Measurements from ENCODE around the gene GNL2.
"Not testable (repeated sequence)": the region's sequence is repeated elsewhere in the genome, so short reads cannot be mapped to it uniquely, and the experiment has no call there.

The GNL2 gene

GRCh38 chr1:37559080-37559479 is 36.7 kb downstream of the GNL2 start:
- DNase-seq (ENCODE audit: low read depth) = no peak

- DNase-seq (ENCODE audit: low read depth) = no peak
Measured at GRCh38 chr1:37558411-37558810, 37.3 kb downstream of the GNL2 start.

GRCh38 chr1:37557402-37557801 is 38.3 kb downstream of the GNL2 start:
- DNase-seq (ENCODE audit: low read depth) = no peak

- DNase-seq (ENCODE audit: low read depth) = no peak
Measured at GRCh38 chr1:37556712-37557196, 39.0 kb downstream of the GNL2 start, which contains the start of gene DNALI1. Gene DNALI1, plus strand, starts transcription at chr1:37556940. Its CDS starts 55 bp downstream, at chr1:37556995.

GRCh38 chr1:37553927-37554808 is 41.6 kb downstream of the GNL2 start, which contains the start of gene SNIP1:
Gene SNIP1, minus strand, starts transcription at chr1:37554293. Its CDS starts 64 bp downstream, at chr1:37554229.
- DNase-seq (ENCODE audit: low read depth) = peak; percentile 84

- DNase-seq (ENCODE audit: low read depth) = no peak
Measured at GRCh38 chr1:37553598-37553926, 42.2 kb downstream of the GNL2 start.

GRCh38 chr1:37549341-37549740 is 46.4 kb downstream of the GNL2 start:
- no peak for DNase-seq (ENCODE audit: low read depth)

- DNase-seq (ENCODE audit: low read depth) = no peak
Measured at GRCh38 chr1:37545019-37545418, 50.7 kb downstream of the GNL2 start.

- no peak for DNase-seq (ENCODE audit: low read depth)
Measured at GRCh38 chr1:37544530-37544929, 51.2 kb downstream of the GNL2 start.

GRCh38 chr1:37540036-37540785 is 55.5 kb downstream of the GNL2 start:
- DNase-seq (ENCODE audit: low read depth) = no peak

- not testable (repeated sequence) for DNase-seq (ENCODE audit: low read depth)
Measured at GRCh38 chr1:37539154-37539553, 56.6 kb downstream of the GNL2 start.

GRCh38 chr1:37537378-37537777 is 58.4 kb downstream of the GNL2 start:
- DNase-seq (ENCODE audit: low read depth) = no peak

- no peak for DNase-seq (ENCODE audit: low read depth)
Measured at GRCh38 chr1:37533317-37534093, 62.2 kb downstream of the GNL2 start.

GRCh38 chr1:37532418-37533156 is 63.1 kb downstream of the GNL2 start:
- DNase-seq (ENCODE audit: low read depth) = not testable (repeated sequence)

GRCh38 chr1:37529888-37530287 is 65.8 kb downstream of the GNL2 start:
- DNase-seq (ENCODE audit: low read depth) = not testable (repeated sequence)

GRCh38 chr1:37519613-37520012 is 76.1 kb downstream of the GNL2 start:
- DNase-seq (ENCODE audit: low read depth) = no peak

- DNase-seq (ENCODE audit: low read depth) = peak; percentile 18
Measured at GRCh38 chr1:37518929-37519328, 76.8 kb downstream of the GNL2 start.

- DNase-seq (ENCODE audit: low read depth) = not testable (repeated sequence)
Measured at GRCh38 chr1:37518241-37518640, 77.5 kb downstream of the GNL2 start.

- no peak for DNase-seq (ENCODE audit: low read depth)
Measured at GRCh38 chr1:37517569-37517968, 78.2 kb downstream of the GNL2 start.
